Esophagus muscularis mucosa (tissue), 4 donors: ENCODE measurements around the gene CD96. TPM values are rescaled to one million over a fixed set of nuclear protein-coding genes. Genes with fewer than 3 reads are reported as not detected.

ENCODE experiments used
- DNase-seq: peaks from one replicate; pipeline ENCODE4 v3.0.0-alpha.2; 2017; ENCODE audit errors: extremely low spot score
- H3K27ac ChIP-seq, 4 donors: fragments of 200-600 bp; sonication (generic); replicated peaks in 1 of 4; 1 replicate in 3 of 4; 2 replicates in 1 of 4; pipeline ENCODE4 v1.5.1; 2016 to 2019; ENCODE audit warnings: mild to moderate bottlenecking in 1 of 4
- H3K27me3 ChIP-seq, 4 donors: fragments of 200-600 bp; sonication (generic); one replicate each; pipeline versions ENCODE4 v1.5.1 to v1.6.0; 2016 to 2019
- H3K36me3 ChIP-seq, 4 donors: fragments of 200-600 bp; sonication (generic); one replicate each; pipeline ENCODE4 v1.5.1; 2016 to 2019
- H3K4me1 ChIP-seq, 4 donors: fragments of 200-600 bp; sonication (generic); one replicate each; pipeline ENCODE4 v1.5.1; 2016 to 2019
- H3K4me3 ChIP-seq, 4 donors: fragments of 200-600 bp; sonication (generic); 1 replicate in 2 of 4; 2 replicates in 2 of 4; pipeline ENCODE4 v1.5.1; 2016 to 2019; ENCODE audit warnings: mild to moderate bottlenecking in 4 of 4, moderate library complexity in 1 of 4
- H3K9me3 ChIP-seq, 4 donors: fragments of 200-600 bp; sonication (generic); 1 replicate in 3 of 4; 2 replicates in 1 of 4; pipeline ENCODE4 v1.5.1; 2016 to 2019
- CTCF ChIP-seq, 3 experiments: fragments of 200-600 bp in 2 of 3; fragments of 450-650 bp in 1 of 3; sonication (generic) in 2 of 3; IDR thresholded peaks; one replicate each; pipeline ENCODE4 v1.5.1; 2017 to 2019; ENCODE audit warnings: antibody characterized with exemption in 3 of 3, mild to moderate bottlenecking in 2 of 3, moderate library complexity in 1 of 3
- EP300 ChIP-seq: sonication (generic); formaldehyde crosslinking; IDR thresholded peaks from one replicate; pipeline ENCODE4 v1.6.1; 2017; ENCODE audit warnings: antibody characterized with exemption
- POLR2A ChIP-seq: fragments of 450-650 bp; IDR thresholded peaks from one replicate; pipeline ENCODE4 v1.6.1; 2017; ENCODE audit warnings: antibody characterized with exemption, moderate library complexity, mild to moderate bottlenecking, low read depth
- POLR2AphosphoS5 ChIP-seq, 2 donors: sonication (generic); formaldehyde crosslinking; IDR thresholded peaks; one replicate each; pipeline ENCODE4 v1.6.1; 2017; ENCODE audit warnings: antibody characterized with exemption in 2 of 2
- WGBS: methylation state at CpG from one replicate; pipeline ENCODE4 v1.1.5; 2018; 5-methylcytosine and 5-hydroxymethylcytosine counted together
- intact Hi-C: fragments of 100-400 bp; cut with DNase I; formaldehyde crosslinking; loops from one replicate; pipeline ENCODE4 v1.15.1; 2023
- total RNA-seq, 4 donors: library from RNA; depleted of rRNA; stranded (reverse); fragments of >200 nt; gene quantifications; one replicate each; pipeline versions ENCODE4 v1.1.0 to v1.2.1, GENCODE V29; 2016

Gene CD96
- total RNA-seq, 4 donors from 2014 or later: 0.17 to 1.5 (median 0.43) TPM

DNA sequence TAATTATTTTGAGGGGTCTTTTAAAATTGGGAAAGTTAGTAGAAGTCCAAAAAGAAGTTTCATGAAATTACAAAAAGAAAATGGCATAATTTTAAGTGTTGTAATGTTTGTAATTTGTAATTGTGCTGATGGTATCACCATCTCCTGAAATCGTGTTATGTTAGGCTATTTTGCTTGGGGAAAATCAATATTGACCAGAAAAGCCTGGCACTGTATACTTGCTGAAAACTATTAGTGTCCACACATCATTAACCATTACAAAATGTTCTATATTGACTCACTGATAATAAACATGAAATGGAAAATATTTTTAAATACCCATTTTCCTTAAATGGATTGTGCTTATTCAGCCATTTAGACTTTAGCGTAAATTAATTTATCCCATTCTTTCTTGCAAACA lies 93.4 kb downstream of the CD96 start:
- WGBS: 77% methylated on average over 2 of the region's 2 CpGs
- H3K27me3 ChIP-seq: no peaks in the 10 kb centered on the region
- H3K9me3 ChIP-seq: no peaks in the 10 kb centered on the region
- no peak for DNase-seq
- intact Hi-C loops: no loop called here
- no peak overlapping the region for H3K4me3 ChIP-seq
- no peak overlapping the region for H3K27ac ChIP-seq
- no peaks in the 10 kb centered on the region for H3K36me3 ChIP-seq
- TF ChIP-seq POLR2AphosphoS5 (IDR thresholded peaks at IDR 0.05) (no peak), POLR2A (no peak), CTCF (IDR thresholded peaks at IDR 0.05) (no peak), EP300 (no peak)
- H3K4me1 ChIP-seq: no peaks in the 10 kb centered on the region

DNA sequence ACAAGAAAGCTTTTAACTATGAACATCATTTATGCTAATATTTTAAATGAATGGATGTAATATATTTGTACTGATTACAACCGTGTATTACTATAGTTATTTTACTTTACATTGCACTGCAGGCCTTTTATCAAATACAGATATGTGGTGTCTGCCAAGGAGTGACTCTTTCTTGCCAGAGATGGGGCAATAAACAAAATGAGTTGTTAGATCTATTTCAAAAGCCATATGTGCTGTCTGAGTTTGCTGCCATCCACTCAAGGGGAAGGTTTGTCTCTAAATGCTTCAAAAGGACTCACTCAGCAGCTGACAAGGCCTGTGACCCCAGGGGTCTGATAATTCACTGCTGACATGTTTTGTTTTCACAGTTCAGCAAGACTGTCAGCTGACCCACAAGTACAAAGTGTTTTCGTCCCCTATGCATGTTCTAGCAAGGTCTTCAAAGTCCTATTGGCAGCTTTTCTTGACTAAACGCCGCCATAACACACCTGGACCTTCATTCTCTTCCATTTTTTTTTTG lies 94.4 kb downstream of the CD96 start:
- TF ChIP-seq EP300 (no peak), CTCF (IDR thresholded peaks at IDR 0.05) (no peak), POLR2AphosphoS5 (IDR thresholded peaks at IDR 0.05) (no peak), POLR2A (no peak)
- H3K4me1 ChIP-seq: no peaks in the 10 kb centered on the region
- DNase-seq: no peak
- no peaks in the 10 kb centered on the region for H3K9me3 ChIP-seq
- no peak overlapping the region for H3K4me3 ChIP-seq
- no peaks in the 10 kb centered on the region for H3K27me3 ChIP-seq
- 68% methylated on average over 4 of the region's 4 CpGs for WGBS
- H3K36me3 ChIP-seq: no peaks in the 10 kb centered on the region
- no peak overlapping the region for H3K27ac ChIP-seq
- intact Hi-C loops: no loop called here

GRCh38 chr3:111639316-111639715 lies 97.3 kb downstream of the CD96 start:
- no peaks in the 10 kb centered on the region for H3K36me3 ChIP-seq
- no peaks in the 10 kb centered on the region for H3K4me1 ChIP-seq
- H3K9me3 ChIP-seq: peaks cover 0 to 6% (median 3%) of the 10 kb centered on the region in 4 donors
- no peaks in the 10 kb centered on the region for H3K27me3 ChIP-seq
- H3K27ac ChIP-seq: no peak overlapping the region
- WGBS: 83% methylated on average over 3 of the region's 4 CpGs
- no peak for TF ChIP-seq POLR2AphosphoS5 (IDR thresholded peaks at IDR 0.05)
- no peak for TF ChIP-seq EP300
- no peak overlapping the region for H3K4me3 ChIP-seq
- no peak for DNase-seq
- intact Hi-C loops: no loop called here

DNA sequence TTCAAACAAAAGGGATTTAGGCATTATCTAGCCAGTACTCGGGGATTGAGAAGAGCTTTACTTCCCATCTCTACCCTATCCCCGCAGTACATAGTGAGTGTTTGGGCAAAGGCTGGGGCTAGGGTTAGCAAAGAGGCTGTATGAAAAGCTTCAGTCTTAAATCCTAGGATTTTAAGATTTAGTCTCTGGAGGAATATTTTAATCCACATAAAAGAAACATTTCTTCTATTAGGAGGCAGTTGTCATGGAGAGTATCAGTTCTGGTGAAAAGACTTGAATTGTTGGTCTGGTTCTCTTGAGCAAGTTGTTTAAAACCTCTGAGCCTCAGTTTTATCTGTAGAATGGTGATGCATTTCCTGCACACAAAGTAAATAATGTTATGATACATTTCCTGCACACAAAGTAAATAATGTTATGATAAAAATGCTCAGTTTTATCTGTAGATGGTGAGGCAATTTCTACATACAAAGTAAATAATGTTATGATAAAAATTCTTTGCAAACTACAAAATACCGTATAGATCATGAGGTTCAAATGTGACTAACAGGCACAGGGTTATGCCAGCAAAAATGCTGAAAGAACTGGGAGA lies 107.1 kb downstream of the CD96 start:
- no peak for DNase-seq
- Histone ChIP-seq H3K4me1 (no peaks in the 10 kb centered on the region), H3K36me3 (no peaks in the 10 kb centered on the region), H3K4me3 (no peak overlapping the region), H3K27ac (no peak overlapping the region), H3K9me3 (peaks cover 0 to 6% (median under 1%) of the 10 kb centered on the region in 4 donors), H3K27me3 (peaks cover 0 to 12% (median 0%) of the 10 kb centered on the region in 4 donors)
- intact Hi-C loops: no loop called here
- TF ChIP-seq CTCF (IDR thresholded peaks at IDR 0.05) (no peak), EP300 (no peak), POLR2A (no peak), POLR2AphosphoS5 (IDR thresholded peaks at IDR 0.05) (no peak)
- WGBS: 77% methylated on average over 3 of the region's 3 CpGs

- no peak overlapping the region for H3K27ac ChIP-seq
- TF ChIP-seq POLR2A (no peak), POLR2AphosphoS5 (IDR thresholded peaks at IDR 0.05) (no peak), EP300 (no peak), CTCF (IDR thresholded peaks at IDR 0.05) (no peak)
- intact Hi-C loops: no loop called here
- H3K27me3 ChIP-seq: peaks cover 0 to 12% (median 0%) of the 10 kb centered on the region in 4 donors
- H3K4me3 ChIP-seq: no peak overlapping the region
- H3K4me1 ChIP-seq: no peaks in the 10 kb centered on the region
- no peaks in the 10 kb centered on the region for H3K36me3 ChIP-seq
- no peaks in the 10 kb centered on the region for H3K9me3 ChIP-seq
- WGBS: 64% methylated on average over 4 of the region's 4 CpGs
- no peak for DNase-seq
These were observed 108.6 kb downstream of the CD96 start for GRCh38 chr3:111650378-111651275.
